K562 (cell line): ENCODE results near the gene AUNIP. TPM values are rescaled to one million over a fixed set of nuclear protein-coding genes. Genes with fewer than 3 reads are reported as not detected.

Experiments
- ASH1L ChIP-seq: fragments of 450-650 bp; IDR thresholded peaks from 2 replicates; pipeline ENCODE4 v1.6.1; 2018; ENCODE audit warnings: borderline replicate concordance, mild to moderate bottlenecking, low read depth; ENCODE audit not compliant: partially characterized antibody
- ATF3 ChIP-seq, 2 experiments: fragments of 450-650 bp in 1 of 2; sonication (generic) in 1 of 2; formaldehyde crosslinking in 1 of 2; IDR thresholded peaks in 1 of 2; conservative IDR thresholded peaks in 1 of 2; 2 replicates each; pipeline versions ENCODE4 v1.6.1 to v1.8.1; 2016 to 2023; ENCODE audit warnings: mild to moderate bottlenecking in 2 of 2, moderate library complexity in 2 of 2, inconsistent platforms in 1 of 2, missing genetic modification reagents in 1 of 2
- CBFA2T2 ChIP-seq: fragments of 450-650 bp; conservative IDR thresholded peaks from 2 replicates; pipeline ENCODE4 v1.6.1; 2017; ENCODE audit warnings: mild to moderate bottlenecking
- CBFB ChIP-seq: sonication (generic); formaldehyde crosslinking; IDR thresholded peaks from 2 replicates; pipeline ENCODE4 v1.4.0; 2020; ENCODE audit warnings: mild to moderate bottlenecking, missing genetic modification reagents
- GTF2B ChIP-seq: IDR thresholded peaks from 2 replicates; pipeline ENCODE4 v1.6.1; 2011; ENCODE audit not compliant: insufficient read length; ENCODE audit errors: extremely low read depth
- HLTF ChIP-seq: fragments of 450-650 bp; IDR thresholded peaks from 2 replicates; pipeline ENCODE4 v1.6.1; 2016
- HMGXB4 ChIP-seq: sonication (generic); formaldehyde crosslinking; IDR thresholded peaks from 2 replicates; pipeline ENCODE4 v1.8.1; 2023; ENCODE audit warnings: mild to moderate bottlenecking, missing genetic modification reagents
- HNRNPUL1 ChIP-seq: fragments of 200-400 bp; formaldehyde crosslinking; IDR thresholded peaks from 2 replicates; pipeline ENCODE4 v1.6.1; 2017; ENCODE audit warnings: low read length
- IRF9 ChIP-seq: fragments of 450-650 bp; IDR thresholded peaks from 2 replicates; pipeline ENCODE4 v1.6.1; 2016; ENCODE audit warnings: missing biosample characterization, missing genetic modification characterization
- JUND ChIP-seq, 2 experiments: IDR thresholded peaks; 2 replicates in 1 of 2; 3 replicates in 1 of 2; pipeline ENCODE4 v1.6.1; 2011; ENCODE audit warnings: borderline replicate concordance in 2 of 2, low read depth in 2 of 2, low read length in 2 of 2, improper control_type of control experiment in 1 of 2, missing biosample characterization in 1 of 2, missing genetic modification characterization in 1 of 2, missing genetic modification reagents in 1 of 2
- MTA2 ChIP-seq: fragments of 450-650 bp; IDR thresholded peaks from 2 replicates; pipeline ENCODE4 v1.6.1; 2016; ENCODE audit warnings: low read depth
- MYNN ChIP-seq, 2 experiments: sonication (generic); formaldehyde crosslinking in 1 of 2; IDR thresholded peaks; 2 replicates each; pipeline versions ENCODE4 v1.5.0 to v1.6.1; 2016 to 2020; ENCODE audit warnings: antibody characterized with exemption in 1 of 2, missing genetic modification reagents in 1 of 2
- PRPF4 ChIP-seq: fragments of 200-400 bp; formaldehyde crosslinking; IDR thresholded peaks from one replicate; pipeline ENCODE4 v1.6.1; 2017; ENCODE audit warnings: low read length, low read depth, mild to moderate bottlenecking; ENCODE audit not compliant: insufficient read depth, poor library complexity, severe bottlenecking
- RBM39 ChIP-seq: fragments of 200-400 bp; formaldehyde crosslinking; optimal IDR thresholded peaks from 2 replicates; pipeline ENCODE3; 2018; ENCODE audit warnings: low read depth, low read length
- RFX1 ChIP-seq: fragments of 450-650 bp; IDR thresholded peaks from 2 replicates; pipeline ENCODE4 v1.6.1; 2016; ENCODE audit warnings: mild to moderate bottlenecking, moderate library complexity
- RNF2 ChIP-seq: sonication (generic); IDR thresholded peaks from 2 replicates; pipeline ENCODE4 v1.6.1; 2016
- SREBF2 ChIP-seq: sonication (generic); formaldehyde crosslinking; IDR thresholded peaks from 2 replicates; pipeline ENCODE4 v1.4.0; 2020; ENCODE audit warnings: mild to moderate bottlenecking, missing genetic modification reagents
- TCF15 ChIP-seq: fragments of 250-450 bp; sonication (Bioruptor Pico); IDR thresholded peaks from 2 replicates; pipeline ENCODE4 v1.8.0; 2022; ENCODE audit warnings: moderate library complexity, mild to moderate bottlenecking, inconsistent platforms
- ZC3H4 ChIP-seq: sonication (generic); formaldehyde crosslinking; IDR thresholded peaks from 2 replicates; pipeline ENCODE4 v1.9.0; 2021; ENCODE audit warnings: missing genetic modification reagents, borderline replicate concordance
- ZC3H8 ChIP-seq: fragments of 450-650 bp; IDR thresholded peaks from 2 replicates; pipeline ENCODE4 v1.6.1; 2017
- ZFP36 ChIP-seq: fragments of 150-350 bp; IDR thresholded peaks from 2 replicates; pipeline ENCODE4 v1.6.1; 2018; ENCODE audit warnings: low read length, low read depth; ENCODE audit not compliant: partially characterized antibody
- ZNF239 ChIP-seq: fragments of 250-450 bp; sonication (Bioruptor Pico); IDR thresholded peaks from 2 replicates; pipeline ENCODE4 v1.4.0; 2020; ENCODE audit warnings: mild to moderate bottlenecking
- ZNF644 ChIP-seq: fragments of 200-800 bp; sonication (Bioruptor generic); IDR thresholded peaks from 2 replicates; pipeline ENCODE4 v1.6.1; 2016; ENCODE audit warnings: low read depth, missing genetic modification characterization, missing compliant biosample characterization
- ZSCAN29 ChIP-seq: fragments of 450-650 bp; IDR thresholded peaks from 2 replicates; pipeline ENCODE4 v1.6.1; 2017
- polyA plus RNA-seq, 8 experiments: library from polyadenylated mRNA; depleted of rRNA in 4 of 8; stranded (reverse) in 5 of 8; unstranded in 3 of 8; fragments of >200 nt; fragmentation: Nextera tagmentation in 2 of 8; fragmentation: Illumina TruSeq in 1 of 8; extraction: Ambion mirVana in 2 of 8; extraction: Trizol in 1 of 8; gene quantifications; 2 replicates each; pipeline versions ENCODE4 v1.2.1 to v1.2.3, GENCODE V29; 2011 to 2014; ENCODE audit warnings: inconsistent platforms in 1 of 8, missing spikeins in 1 of 8
- total RNA-seq, 7 experiments: library from RNA; depleted of rRNA in 6 of 7; stranded (reverse); fragments of >200 nt in 6 of 7; fragmentation: Illumina TruSeq in 2 of 7; extraction: Trizol in 2 of 7; gene quantifications; 2 replicates each; pipeline versions ENCODE4 v1.2.1 to v1.2.3, GENCODE V29; 2011 to 2021; ENCODE audit warnings: low replicate concordance in 1 of 7

Gene AUNIP
- total and polyA plus RNA-seq, 9 of the 15 experiments (the other 6 are each of a cell fraction or from before 2014, with no cell fraction given), result 12.1 to 53.8 (median 47.1) TPM

- no peak for TF ChIP-seq PRPF4
- TF ChIP-seq RNF2, result peak; percentile 75; the same call in 1 of the 2 replicates
- TF ChIP-seq ZC3H8, result no peak
- peak; percentile 90 for TF ChIP-seq HMGXB4 (CRISPR knock-in tag)
- no peak for TF ChIP-seq ZNF239 (CRISPR knock-in tag)
- TF ChIP-seq JUND (IDR thresholded peaks at IDR 0.05; ENCODE audit: borderline replicate concordance, low read depth, low read length), result no peak
- TF ChIP-seq JUND (tag; IDR thresholded peaks at IDR 0.05; ENCODE audit: borderline replicate concordance, low read depth, low read length), result no peak
- no peak for TF ChIP-seq GTF2B
- 0 out of 2 replicates have a peak, but pooled peaks have one; percentile 59 for TF ChIP-seq HLTF
- no peak for TF ChIP-seq ASH1L
- no peak for TF ChIP-seq CBFB (CRISPR knock-in tag)
- TF ChIP-seq RBM39, result no peak
- TF ChIP-seq RFX1, result no peak
- no peak for TF ChIP-seq SREBF2 (CRISPR knock-in tag)
- TF ChIP-seq CBFA2T2, result no peak
- TF ChIP-seq IRF9 (tag), result 0 out of 2 replicates have a peak, but pooled peaks have one; percentile 8
- no peak; the same call in 1 of the 2 replicates for TF ChIP-seq ZSCAN29
- 0 out of 2 replicates have a peak, but pooled peaks have one; percentile 13 for TF ChIP-seq MYNN (IDR thresholded peaks at IDR 0.05)
- TF ChIP-seq MYNN (CRISPR knock-in tag; IDR thresholded peaks at IDR 0.05), result no peak
- no peak for TF ChIP-seq TCF15 (CRISPR knock-in tag)
- TF ChIP-seq MTA2, result no peak
- TF ChIP-seq HNRNPUL1, result no peak
- peak; percentile 72; the same call in 1 of the 2 replicates for TF ChIP-seq ZNF644 (tag)
- no peak for TF ChIP-seq ATF3 (IDR thresholded peaks at IDR 0.05)
- no peak for TF ChIP-seq ATF3 (CRISPR knock-in tag; conservative IDR thresholded peaks at IDR 0.05)
- TF ChIP-seq ZFP36, result no peak
- TF ChIP-seq ZC3H4 (CRISPR knock-in tag), result no peak
Observed at GRCh38 chr1:25875154-25875855, 16.0 kb upstream of the AUNIP start, which contains the start of gene PAQR7 (continued).
